Gastroesophageal sphincter (tissue), 3 donors: ENCODE measurements around the gene GH2.
"Not testable (repeated sequence)": the region's sequence is repeated elsewhere in the genome, so short reads cannot be mapped to it uniquely, and the experiment has no call there.

Experiments used
- CTCF ChIP-seq, 4 experiments: fragments of 200-600 bp in 2 of 4; fragments of 450-650 bp in 2 of 4; sonication (generic) in 1 of 4; IDR thresholded peaks; one replicate each; pipeline ENCODE4 v1.5.1; 2017 to 2019; ENCODE audit warnings: antibody characterized with exemption in 4 of 4, mild to moderate bottlenecking in 2 of 4, moderate library complexity in 2 of 4
- EP300 ChIP-seq: sonication (generic); formaldehyde crosslinking; IDR thresholded peaks from one replicate; pipeline ENCODE4 v1.6.1; 2017; ENCODE audit warnings: antibody characterized with exemption, mild to moderate bottlenecking
- POLR2A ChIP-seq, 2 donors: fragments of 450-650 bp; IDR thresholded peaks; one replicate each; pipeline ENCODE4 v1.6.1; 2017; ENCODE audit warnings: antibody characterized with exemption in 2 of 2, mild to moderate bottlenecking in 2 of 2, moderate library complexity in 1 of 2
- POLR2AphosphoS5 ChIP-seq: sonication (generic); formaldehyde crosslinking; IDR thresholded peaks from one replicate; pipeline ENCODE4 v1.6.1; 2017; ENCODE audit warnings: antibody characterized with exemption

DNA sequence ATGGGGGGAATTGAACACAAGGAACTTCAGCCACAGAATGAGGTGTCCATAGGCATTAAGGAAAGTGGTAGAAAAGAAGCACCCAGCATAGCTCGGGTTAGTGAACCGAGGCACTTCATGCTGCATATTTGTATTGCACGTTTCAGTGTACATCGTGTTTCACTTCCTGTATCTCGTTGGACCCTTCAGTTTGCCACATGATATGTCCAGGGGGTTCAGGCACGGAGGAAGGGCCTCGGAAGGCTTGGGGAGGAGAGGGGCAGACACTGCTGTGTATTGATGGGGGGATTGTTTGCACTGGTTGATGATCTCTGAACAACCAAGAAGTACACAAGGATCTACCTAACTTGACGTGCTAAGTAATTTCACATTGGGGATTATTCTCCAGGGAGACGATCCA is 40.7 kb upstream of the GH2 start:
- not testable (repeated sequence) for TF ChIP-seq CTCF (IDR thresholded peaks at IDR 0.05); POLR2AphosphoS5; POLR2A (IDR thresholded peaks at IDR 0.05); EP300
